SK-N-SH (cell line): ENCODE data around the gene CDKAL1.

ENCODE experiments used
- EZH2phosphoT487 ChIP-seq: fragments of 200-600 bp; sonication (generic); IDR thresholded peaks from 2 replicates; pipeline ENCODE4 v1.6.1; 2017; ENCODE audit warnings: low read depth, mixed run types, mild to moderate bottlenecking, antibody characterized with exemption, moderate library complexity, borderline replicate concordance
- MXI1 ChIP-seq: IDR thresholded peaks from 2 replicates; pipeline ENCODE4 v1.6.1; 2012; ENCODE audit warnings: mild to moderate bottlenecking, low read depth, low read length, improper control_type of control experiment
- POLR2AphosphoS5 ChIP-seq: IDR thresholded peaks from 2 replicates; pipeline ENCODE4 v1.6.1; 2012; ENCODE audit warnings: low read depth, low read length
- TAF1 ChIP-seq: IDR thresholded peaks from 2 replicates; pipeline ENCODE4 v1.6.1; 2012; ENCODE audit warnings: low read depth, mild to moderate bottlenecking, low read length, moderate library complexity, borderline replicate concordance
- TF ChIP-seq, protein P1 (sequence below): IDR thresholded peaks from 2 replicates; pipeline ENCODE4 v1.4.0; 2012; ENCODE audit warnings: low read depth
- TF ChIP-seq, protein P2 (sequence below): fragments of 200-600 bp; sonication (generic); IDR thresholded peaks from 2 replicates; pipeline ENCODE4 v1.6.1; 2017; ENCODE audit warnings: antibody characterized with exemption, mild to moderate bottlenecking, moderate library complexity
- TF ChIP-seq, protein P3 (sequence below): IDR thresholded peaks from 2 replicates; pipeline ENCODE4; 2012

DNA sequence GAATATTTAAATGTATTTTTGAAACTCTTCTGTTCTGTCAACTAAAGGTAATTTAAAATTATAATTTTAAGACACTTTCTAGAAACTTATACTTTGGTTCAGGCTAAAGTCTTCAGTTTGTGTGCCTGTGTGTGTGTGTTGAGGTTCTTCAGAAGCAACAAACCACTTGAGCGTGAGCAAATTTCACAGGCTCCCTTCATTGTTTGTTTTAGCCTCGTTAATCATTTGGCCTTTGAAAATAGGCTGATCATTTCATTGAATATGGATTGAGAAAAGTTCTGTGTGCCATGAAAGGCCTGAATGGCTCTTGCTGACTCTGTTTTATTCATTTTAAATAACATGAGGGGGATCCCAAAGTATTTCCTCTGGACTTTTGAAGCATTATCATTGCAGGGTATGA, 420.1 kb downstream of the CDKAL1 start:
- TF ChIP-seq POLR2AphosphoS5, result no peak
- TF ChIP-seq, protein P1, sequence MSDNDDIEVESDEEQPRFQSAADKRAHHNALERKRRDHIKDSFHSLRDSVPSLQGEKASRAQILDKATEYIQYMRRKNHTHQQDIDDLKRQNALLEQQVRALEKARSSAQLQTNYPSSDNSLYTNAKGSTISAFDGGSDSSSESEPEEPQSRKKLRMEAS, result no peak
- no peak for TF ChIP-seq TAF1
- TF ChIP-seq, protein P2, sequence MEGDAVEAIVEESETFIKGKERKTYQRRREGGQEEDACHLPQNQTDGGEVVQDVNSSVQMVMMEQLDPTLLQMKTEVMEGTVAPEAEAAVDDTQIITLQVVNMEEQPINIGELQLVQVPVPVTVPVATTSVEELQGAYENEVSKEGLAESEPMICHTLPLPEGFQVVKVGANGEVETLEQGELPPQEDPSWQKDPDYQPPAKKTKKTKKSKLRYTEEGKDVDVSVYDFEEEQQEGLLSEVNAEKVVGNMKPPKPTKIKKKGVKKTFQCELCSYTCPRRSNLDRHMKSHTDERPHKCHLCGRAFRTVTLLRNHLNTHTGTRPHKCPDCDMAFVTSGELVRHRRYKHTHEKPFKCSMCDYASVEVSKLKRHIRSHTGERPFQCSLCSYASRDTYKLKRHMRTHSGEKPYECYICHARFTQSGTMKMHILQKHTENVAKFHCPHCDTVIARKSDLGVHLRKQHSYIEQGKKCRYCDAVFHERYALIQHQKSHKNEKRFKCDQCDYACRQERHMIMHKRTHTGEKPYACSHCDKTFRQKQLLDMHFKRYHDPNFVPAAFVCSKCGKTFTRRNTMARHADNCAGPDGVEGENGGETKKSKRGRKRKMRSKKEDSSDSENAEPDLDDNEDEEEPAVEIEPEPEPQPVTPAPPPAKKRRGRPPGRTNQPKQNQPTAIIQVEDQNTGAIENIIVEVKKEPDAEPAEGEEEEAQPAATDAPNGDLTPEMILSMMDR, result no peak
- no peak for TF ChIP-seq EZH2phosphoT487
- TF ChIP-seq MXI1, result no peak
- TF ChIP-seq, protein P3, sequence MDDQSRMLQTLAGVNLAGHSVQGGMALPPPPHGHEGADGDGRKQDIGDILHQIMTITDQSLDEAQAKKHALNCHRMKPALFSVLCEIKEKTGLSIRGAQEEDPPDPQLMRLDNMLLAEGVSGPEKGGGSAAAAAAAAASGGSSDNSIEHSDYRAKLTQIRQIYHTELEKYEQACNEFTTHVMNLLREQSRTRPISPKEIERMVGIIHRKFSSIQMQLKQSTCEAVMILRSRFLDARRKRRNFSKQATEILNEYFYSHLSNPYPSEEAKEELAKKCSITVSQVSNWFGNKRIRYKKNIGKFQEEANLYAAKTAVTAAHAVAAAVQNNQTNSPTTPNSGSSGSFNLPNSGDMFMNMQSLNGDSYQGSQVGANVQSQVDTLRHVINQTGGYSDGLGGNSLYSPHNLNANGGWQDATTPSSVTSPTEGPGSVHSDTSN, result no peak
